Neuron (in vitro differentiated cells): Measurements from ENCODE around the gene ASB3.

Experiments used
- H2AFZ ChIP-seq: one replicate; pipeline ENCODE4 v1.6.1; 2013; ENCODE audit warnings: low read depth, mild to moderate bottlenecking, inconsistent platforms, low read length, moderate library complexity
- H3K27me3 ChIP-seq: one replicate; pipeline ENCODE4 v1.6.1; 2013; ENCODE audit warnings: low read length; ENCODE audit not compliant: insufficient read depth
- H3K36me3 ChIP-seq: one replicate; pipeline ENCODE4 v1.6.1; 2013; ENCODE audit warnings: low read length; ENCODE audit not compliant: insufficient read depth
- H3K4me1 ChIP-seq: one replicate; pipeline ENCODE4 v1.6.1; 2013; ENCODE audit warnings: low read length; ENCODE audit not compliant: insufficient read depth
- H3K4me3 ChIP-seq: 2 replicates; pipeline ENCODE4 v1.5.1; 2013; ENCODE audit warnings: mild to moderate bottlenecking, low read length, moderate library complexity
- H3K9me3 ChIP-seq: one replicate; pipeline ENCODE4 v1.6.1; 2013; ENCODE audit warnings: low read length

The ASB3 gene

GRCh38 chr2:53652131-53652530, 134.6 kb downstream of the ASB3 start:
- no peaks in the 10 kb centered on the region for H3K27me3 ChIP-seq
- H3K36me3 ChIP-seq, result no peaks in the 10 kb centered on the region
- H3K4me1 ChIP-seq, result no peaks in the 10 kb centered on the region
- no peak overlapping the region for H2AFZ ChIP-seq
- no peaks in the 10 kb centered on the region for H3K9me3 ChIP-seq
- no peak overlapping the region for H3K4me3 ChIP-seq

GRCh38 chr2:53646788-53647187, 140.0 kb downstream of the ASB3 start:
- Histone ChIP-seq H3K4me1 (no peaks in the 10 kb centered on the region), H3K4me3 (no peak overlapping the region), H2AFZ (no peak overlapping the region), H3K27me3 (no peaks in the 10 kb centered on the region), H3K9me3 (no peaks in the 10 kb centered on the region), H3K36me3 (no peaks in the 10 kb centered on the region)

GRCh38 chr2:53641290-53641689, 145.5 kb downstream of the ASB3 start:
- no peak overlapping the region for H2AFZ ChIP-seq
- no peaks in the 10 kb centered on the region for H3K36me3 ChIP-seq
- no peaks in the 10 kb centered on the region for H3K27me3 ChIP-seq
- H3K4me3 ChIP-seq, result no peak overlapping the region
- H3K4me1 ChIP-seq, result peaks cover 6% of the 10 kb centered on the region
- no peaks in the 10 kb centered on the region for H3K9me3 ChIP-seq

- Histone ChIP-seq H3K36me3 (no peaks in the 10 kb centered on the region), H3K27me3 (no peaks in the 10 kb centered on the region), H3K4me1 (peaks cover 6% of the 10 kb centered on the region), H2AFZ (no peak overlapping the region), H3K4me3 (no peak overlapping the region), H3K9me3 (no peaks in the 10 kb centered on the region)
These were observed 146.3 kb downstream of the ASB3 start for GRCh38 chr2:53640466-53640865.

- Histone ChIP-seq H2AFZ (no peak overlapping the region), H3K4me3 (no peak overlapping the region), H3K9me3 (no peaks in the 10 kb centered on the region), H3K36me3 (no peaks in the 10 kb centered on the region), H3K27me3 (no peaks in the 10 kb centered on the region), H3K4me1 (peaks cover 5% of the 10 kb centered on the region)
These were observed 150.2 kb downstream of the ASB3 start for GRCh38 chr2:53636596-53636995.

GRCh38 chr2:53636109-53636508, 150.6 kb downstream of the ASB3 start:
- Histone ChIP-seq H3K36me3 (no peaks in the 10 kb centered on the region), H3K4me3 (no peak overlapping the region), H3K4me1 (no peaks in the 10 kb centered on the region)

GRCh38 chr2:53635694-53636093, 151.1 kb downstream of the ASB3 start:
- Histone ChIP-seq H3K9me3 (no peaks in the 10 kb centered on the region), H3K27me3 (no peaks in the 10 kb centered on the region), H2AFZ (no peak overlapping the region), H3K4me1 (no peaks in the 10 kb centered on the region), H3K36me3 (no peaks in the 10 kb centered on the region), H3K4me3 (no peak overlapping the region)

More at GRCh38 chr2:53636109-53636508, 150.6 kb downstream of the ASB3 start:
- H3K27me3 ChIP-seq, result no peaks in the 10 kb centered on the region
- no peaks in the 10 kb centered on the region for H3K9me3 ChIP-seq
- no peak overlapping the region for H2AFZ ChIP-seq

- H3K9me3 ChIP-seq, result no peaks in the 10 kb centered on the region
- H3K27me3 ChIP-seq, result no peaks in the 10 kb centered on the region
- no peak overlapping the region for H3K4me3 ChIP-seq
- no peaks in the 10 kb centered on the region for H3K36me3 ChIP-seq
- peaks cover 4% of the 10 kb centered on the region for H3K4me1 ChIP-seq
- no peak overlapping the region for H2AFZ ChIP-seq
These were observed 153.3 kb downstream of the ASB3 start for GRCh38 chr2:53633441-53633840.

GRCh38 chr2:53632714-53633113, 154.0 kb downstream of the ASB3 start:
- H3K9me3 ChIP-seq, result no peaks in the 10 kb centered on the region
- no peak overlapping the region for H3K4me3 ChIP-seq
- no peak overlapping the region for H2AFZ ChIP-seq
- H3K27me3 ChIP-seq, result no peaks in the 10 kb centered on the region
- no peaks in the 10 kb centered on the region for H3K36me3 ChIP-seq
- peaks cover 4% of the 10 kb centered on the region for H3K4me1 ChIP-seq

GRCh38 chr2:53632126-53632460, 154.7 kb downstream of the ASB3 start:
- Histone ChIP-seq H3K36me3 (no peaks in the 10 kb centered on the region), H3K9me3 (no peaks in the 10 kb centered on the region), H3K4me3 (no peak overlapping the region), H3K4me1 (peaks cover 4% of the 10 kb centered on the region), H2AFZ (no peak overlapping the region), H3K27me3 (no peaks in the 10 kb centered on the region)

- Histone ChIP-seq H3K4me1 (peaks cover 4% of the 10 kb centered on the region), H3K4me3 (no peak overlapping the region), H2AFZ (no peak overlapping the region), H3K27me3 (no peaks in the 10 kb centered on the region), H3K9me3 (no peaks in the 10 kb centered on the region), H3K36me3 (no peaks in the 10 kb centered on the region)
These were observed 155.2 kb downstream of the ASB3 start for GRCh38 chr2:53631313-53632125.

- no peak overlapping the region for H3K4me3 ChIP-seq
- peaks cover 4% of the 10 kb centered on the region for H3K4me1 ChIP-seq
- H2AFZ ChIP-seq, result no peak overlapping the region
- H3K36me3 ChIP-seq, result no peaks in the 10 kb centered on the region
- no peaks in the 10 kb centered on the region for H3K9me3 ChIP-seq
- H3K27me3 ChIP-seq, result no peaks in the 10 kb centered on the region
These were observed 156.6 kb downstream of the ASB3 start for GRCh38 chr2:53630026-53630606.

- Histone ChIP-seq H3K9me3 (no peaks in the 10 kb centered on the region), H3K36me3 (no peaks in the 10 kb centered on the region), H3K27me3 (no peaks in the 10 kb centered on the region), H3K4me1 (peaks cover 4% of the 10 kb centered on the region), H2AFZ (no peak overlapping the region), H3K4me3 (no peak overlapping the region)
These were observed 157.3 kb downstream of the ASB3 start for GRCh38 chr2:53629501-53629900.

- H2AFZ ChIP-seq, result no peak overlapping the region
- no peaks in the 10 kb centered on the region for H3K27me3 ChIP-seq
- no peak overlapping the region for H3K4me3 ChIP-seq
- peaks cover 4% of the 10 kb centered on the region for H3K4me1 ChIP-seq
- H3K36me3 ChIP-seq, result no peaks in the 10 kb centered on the region
- no peaks in the 10 kb centered on the region for H3K9me3 ChIP-seq
These were observed 157.8 kb downstream of the ASB3 start for GRCh38 chr2:53629001-53629400.
